ENCODE results near the gene RERE. TPM values are rescaled to one million over a fixed set of nuclear protein-coding genes. Genes with fewer than 3 reads are reported as not detected.

RERE gene
- total RNA-seq, 2 experiments from 2014 or later = 73.1 to 211 TPM

GRCh38 chr1:8418301-8418700 lies 399.1 kb downstream of the RERE start:
- Histone ChIP-seq H4K20me1 (ENCODE audit: insufficient read depth, low read length) (peaks cover 54% of the 10 kb centered on the region), H3K9me3 (ENCODE audit: low read length) (no peaks in the 10 kb centered on the region), H3K4me3 (ENCODE audit: low read depth, low read length, poor library complexity, severe bottlenecking) (peak overlapping the region; percentile 87), H3K4me2 (ENCODE audit: low read length) (peak overlapping the region; percentile 97), H3K79me2 (ENCODE audit: insufficient read depth, low read depth, low read length) (peaks cover 100% of the 10 kb centered on the region), H2AFZ (ENCODE audit: low read length) (no peak overlapping the region), H3K4me1 (ENCODE audit: insufficient read depth, low read length, poor library complexity, severe bottlenecking) (peaks cover 54% of the 10 kb centered on the region), H3K27ac (ENCODE audit: low read depth, low read length, poor library complexity, severe bottlenecking) (peak overlapping the region; percentile 85), H3K36me3 (ENCODE audit: insufficient read depth, low read length) (peaks cover 100% of the 10 kb centered on the region), H3K9me2 (ENCODE audit: insufficient read depth, low read length) (no peaks in the 10 kb centered on the region)
- ChIA-PET CTCF (ENCODE audit: unreplicated experiment) (interaction anchor here (1.1 kb wide), 1 partner anchor 12 kb away, joined by 4 read pairs; no protein-coding TSS in a partner anchor), POLR2A (interaction anchor here (0.6 to 5.0 kb wide), 2 partner anchors 12 to 53 kb away, joined by 4 to 28 read pairs; no protein-coding TSS in a partner anchor)
- intact Hi-C loops (cut with micrococcal nuclease; ENCODE audit: unreplicated experiment) = no loop called here
- BruUV-seq (replicated peaks) = no TSS peak
- DNase-seq (ENCODE audit: low spot score) = no peak
- TF ChIP-seq EZH2phosphoT487 (IDR thresholded peaks at IDR 0.05; ENCODE audit: borderline replicate concordance, low read depth, low read length) (no peak), CTCF (conservative IDR thresholded peaks at IDR 0.05; ENCODE audit: low read length) (no peak)

GRCh38 chr1:8417625-8418024 lies 399.8 kb downstream of the RERE start:
- intact Hi-C loops (cut with micrococcal nuclease; ENCODE audit: unreplicated experiment) = no loop called here
- Histone ChIP-seq H3K4me3 (ENCODE audit: low read depth, low read length, poor library complexity, severe bottlenecking) (peak overlapping the region; percentile 87), H3K4me1 (ENCODE audit: insufficient read depth, low read length, poor library complexity, severe bottlenecking) (peaks cover 57% of the 10 kb centered on the region), H2AFZ (ENCODE audit: low read length) (no peak overlapping the region), H3K9me3 (ENCODE audit: low read length) (no peaks in the 10 kb centered on the region), H3K4me2 (ENCODE audit: low read length) (peak overlapping the region; percentile 97), H3K27ac (ENCODE audit: low read depth, low read length, poor library complexity, severe bottlenecking) (peak overlapping the region; percentile 85), H3K9me2 (ENCODE audit: insufficient read depth, low read length) (no peaks in the 10 kb centered on the region), H3K79me2 (ENCODE audit: insufficient read depth, low read depth, low read length) (peaks cover 100% of the 10 kb centered on the region), H3K36me3 (ENCODE audit: insufficient read depth, low read length) (peaks cover 100% of the 10 kb centered on the region), H4K20me1 (ENCODE audit: insufficient read depth, low read length) (peaks cover 57% of the 10 kb centered on the region)
- TF ChIP-seq EZH2phosphoT487 (IDR thresholded peaks at IDR 0.05; ENCODE audit: borderline replicate concordance, low read depth, low read length) = no peak
- TF ChIP-seq CTCF (conservative IDR thresholded peaks at IDR 0.05; ENCODE audit: low read length) = no peak
- ChIA-PET CTCF (ENCODE audit: unreplicated experiment) (interaction anchor here (1.1 kb wide), 1 partner anchor 12 kb away, joined by 4 read pairs; no protein-coding TSS in a partner anchor), POLR2A (interaction anchor here (0.6 to 0.9 kb wide), 2 partner anchors 20 to 137 kb away, joined by 3 to 7 read pairs; no protein-coding TSS in a partner anchor)
- no peak for DNase-seq (ENCODE audit: low spot score)
- no TSS peak for BruUV-seq (replicated peaks)

- H3K4me3 ChIP-seq (ENCODE audit: low read depth, low read length, poor library complexity, severe bottlenecking) = peak overlapping the region; percentile 87
- H3K36me3 ChIP-seq (ENCODE audit: insufficient read depth, low read length) = peaks cover 100% of the 10 kb centered on the region
- peak overlapping the region; percentile 97 for H3K4me2 ChIP-seq (ENCODE audit: low read length)
- H2AFZ ChIP-seq (ENCODE audit: low read length) = no peak overlapping the region
- H3K4me1 ChIP-seq (ENCODE audit: insufficient read depth, low read length, poor library complexity, severe bottlenecking) = peaks cover 61% of the 10 kb centered on the region
- peak overlapping the region; percentile 85 for H3K27ac ChIP-seq (ENCODE audit: low read depth, low read length, poor library complexity, severe bottlenecking)
- DNase-seq (ENCODE audit: low spot score) = no peak
- peaks cover 60% of the 10 kb centered on the region for H4K20me1 ChIP-seq (ENCODE audit: insufficient read depth, low read length)
- no peaks in the 10 kb centered on the region for H3K9me2 ChIP-seq (ENCODE audit: insufficient read depth, low read length)
- ChIA-PET CTCF (ENCODE audit: unreplicated experiment) (no interaction called here), POLR2A (interaction anchor here (0.6 to 0.9 kb wide), 4 partner anchors 21 to 751 kb away, joined by 3 to 7 read pairs (median 3); no protein-coding TSS in a partner anchor)
- TF ChIP-seq CTCF (conservative IDR thresholded peaks at IDR 0.05; ENCODE audit: low read length) = no peak
- no peak for TF ChIP-seq EZH2phosphoT487 (IDR thresholded peaks at IDR 0.05; ENCODE audit: borderline replicate concordance, low read depth, low read length)
- BruUV-seq (replicated peaks) = no TSS peak
- intact Hi-C loops (cut with micrococcal nuclease; ENCODE audit: unreplicated experiment) = no loop called here
- no peaks in the 10 kb centered on the region for H3K9me3 ChIP-seq (ENCODE audit: low read length)
- peaks cover 100% of the 10 kb centered on the region for H3K79me2 ChIP-seq (ENCODE audit: insufficient read depth, low read depth, low read length)
Observed at GRCh38 chr1:8416881-8417280, 400.6 kb downstream of the RERE start.

Measured in OCI-LY7 (cell line).